Fibroblast of peridontal ligament (primary cell): ENCODE results near the gene OGFOD3.
"Not testable (repeated sequence)": the region's sequence is repeated elsewhere in the genome, so short reads cannot be mapped to it uniquely, and the experiment has no call there.

Experiments
- DNase-seq: peaks from one replicate; pipeline ENCODE4 v3.0.0-alpha.2; 2010; ENCODE audit errors: extremely low read depth

OGFOD3 gene

GRCh38 chr17:82374626-82375331 lies 43.6 kb downstream of the OGFOD3 start:
- no peak for DNase-seq

DNA sequence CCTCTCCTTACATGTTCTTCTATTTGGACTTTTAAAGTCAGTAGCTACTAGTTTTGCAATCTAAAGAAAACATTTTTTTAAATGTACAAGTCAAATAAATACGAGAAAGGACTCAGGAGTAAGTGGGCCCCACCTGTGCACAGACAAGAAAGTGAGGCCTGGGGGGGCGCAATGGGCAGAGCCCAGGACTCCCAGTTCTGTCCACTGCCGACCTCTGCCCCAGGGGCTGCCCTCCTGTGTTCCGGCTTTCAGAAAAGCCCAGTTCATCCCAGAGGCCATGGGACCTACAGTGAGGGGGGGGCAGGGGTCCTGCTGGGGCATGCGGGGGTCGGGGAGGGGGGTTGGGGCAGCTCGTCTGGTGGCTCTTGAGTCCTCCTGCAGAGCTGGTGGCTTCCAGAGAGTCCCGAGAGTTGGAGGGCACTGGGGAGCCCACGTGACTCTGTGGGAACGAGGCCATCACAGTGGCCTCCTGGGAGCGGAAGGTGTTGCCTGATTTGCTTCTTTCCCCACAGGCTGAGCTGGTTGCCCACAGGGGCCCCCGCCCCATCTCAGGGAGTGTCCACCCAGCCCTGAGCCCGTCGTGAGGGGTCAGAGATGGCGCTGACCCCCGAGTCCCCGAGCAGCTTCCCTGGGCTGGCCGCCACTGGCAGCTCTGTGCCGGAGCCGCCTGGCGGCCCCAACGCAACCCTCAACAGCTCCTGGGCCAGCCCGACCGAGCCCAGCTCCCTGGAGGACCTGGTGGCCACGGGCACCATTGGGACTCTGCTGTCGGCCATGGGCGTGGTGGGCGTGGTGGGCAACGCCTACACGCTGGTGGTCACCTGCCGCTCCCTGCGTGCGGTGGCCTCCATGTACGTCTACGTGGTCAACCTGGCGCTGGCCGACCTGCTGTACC lies 44.4 kb downstream of the OGFOD3 start:
- no peak for DNase-seq

DNA sequence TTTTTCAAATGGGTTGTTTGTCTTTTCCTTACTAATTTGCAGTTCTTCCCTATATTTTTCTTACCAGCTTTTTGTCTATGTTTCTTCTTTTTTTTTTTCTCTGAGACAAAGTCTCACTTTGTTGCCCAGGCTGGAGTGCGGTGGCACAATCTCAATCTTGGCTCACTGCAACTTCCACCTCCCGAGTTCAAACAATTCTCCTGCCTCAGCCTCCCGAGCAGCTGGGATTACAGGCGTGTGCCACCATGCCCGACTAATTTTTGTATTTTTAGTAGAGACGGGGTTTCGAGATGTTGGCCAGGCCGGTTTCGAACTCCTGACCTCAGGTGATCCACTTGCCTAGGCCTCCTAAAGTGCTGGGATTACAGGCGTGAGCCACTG lies 45.3 kb downstream of the OGFOD3 start:
- not testable (repeated sequence) for DNase-seq

GRCh38 chr17:82372249-82373071 lies 45.9 kb downstream of the OGFOD3 start:
- no peak for DNase-seq

DNA sequence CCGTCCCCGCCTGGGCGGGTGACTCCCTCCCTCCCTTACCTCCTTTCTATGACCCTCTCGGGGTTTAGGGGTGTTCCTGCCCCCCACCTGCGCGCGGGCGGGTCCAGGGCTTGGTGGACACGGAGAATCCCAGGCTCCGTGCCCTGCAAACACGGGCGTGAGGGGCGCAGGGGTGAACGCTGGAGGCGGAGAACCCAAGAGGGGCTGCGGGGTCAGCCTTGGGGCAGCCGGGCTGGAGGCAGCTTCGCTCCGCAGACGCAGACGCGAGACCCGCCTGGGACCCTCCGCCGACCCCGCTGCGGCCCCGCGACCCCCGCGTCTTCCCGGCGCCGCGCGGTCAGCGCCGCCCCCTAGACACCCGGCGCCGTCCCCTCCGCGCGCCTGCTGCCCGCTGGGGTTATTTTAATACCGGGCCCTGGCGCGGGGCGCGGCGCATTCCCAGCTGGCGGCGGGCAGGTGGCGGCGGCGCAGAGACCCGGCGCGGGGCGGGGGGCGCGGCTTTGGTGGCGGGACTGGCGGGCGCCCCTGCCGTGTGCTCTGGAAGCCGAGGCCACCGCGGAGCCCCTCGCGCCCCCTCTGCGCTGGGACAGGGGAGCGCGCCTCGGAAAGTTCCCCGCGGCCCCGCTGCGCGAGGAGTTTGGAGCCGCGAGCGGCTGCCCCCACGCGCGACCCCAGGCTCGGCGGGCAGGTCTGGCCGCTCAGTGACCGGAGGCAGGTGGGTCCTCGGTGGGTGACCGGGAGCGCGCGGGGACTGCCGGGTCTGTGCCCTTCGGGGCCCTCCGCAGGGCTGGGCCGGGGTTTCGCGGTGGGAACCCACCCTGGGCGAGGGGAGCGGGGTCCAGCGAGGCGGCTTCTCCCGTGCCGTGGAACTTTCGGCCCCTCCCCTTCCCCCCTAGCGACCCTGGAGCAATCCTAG lies 46.8 kb downstream of the OGFOD3 start, which contains the start of gene UTS2R:
TSS of gene UTS2R (plus strand) at position 433 of the 916 bp plus-strand sequence. CDS start 2,560 bp downstream, outside the sequence.
- no peak for DNase-seq

- DNase-seq = peak; percentile 22
Observed at GRCh38 chr17:82370471-82371332, 47.7 kb downstream of the OGFOD3 start.

DNA sequence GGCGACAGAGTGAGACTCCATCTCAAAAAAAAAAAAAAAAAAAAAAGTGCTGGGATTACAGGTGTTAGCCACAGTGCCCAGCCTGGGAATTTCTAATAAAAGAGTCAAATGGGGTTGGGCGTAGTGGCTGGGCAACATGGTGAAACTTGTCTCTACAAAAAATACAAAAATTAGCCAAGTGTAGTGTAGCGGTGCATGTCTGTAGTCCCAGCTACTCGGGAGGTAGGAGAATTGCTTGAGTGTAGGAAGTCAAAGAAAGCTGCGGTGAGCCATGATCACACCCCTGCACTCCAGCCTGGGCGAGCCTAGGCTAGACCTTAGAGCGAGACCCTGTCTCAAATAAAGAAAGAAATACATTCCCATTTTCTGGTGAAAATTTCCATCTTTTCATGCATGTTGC lies 49.2 kb downstream of the OGFOD3 start:
- DNase-seq = no peak

- no peak for DNase-seq
Observed at GRCh38 chr17:82367724-82368524, 50.5 kb downstream of the OGFOD3 start.

DNA sequence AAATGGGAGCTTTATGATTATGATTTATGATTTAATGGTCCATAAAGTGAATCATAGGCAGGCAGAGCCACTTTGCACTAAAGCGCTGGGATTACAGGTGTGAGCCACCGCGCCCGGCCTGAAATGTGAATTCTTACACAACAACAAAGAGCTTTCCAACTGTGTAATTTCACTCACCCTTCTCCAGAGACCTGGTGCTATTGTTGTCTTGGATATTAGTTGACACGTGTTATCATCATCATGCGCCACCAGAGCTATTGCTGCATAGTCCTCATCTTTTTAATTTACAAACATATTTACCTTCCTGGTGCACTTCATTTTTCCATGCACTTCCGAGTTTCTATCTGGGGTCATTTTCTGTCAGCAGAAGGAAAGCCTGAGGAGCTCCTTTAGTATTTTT lies 51.6 kb downstream of the OGFOD3 start:
- DNase-seq = no peak

GRCh38 chr17:82365606-82366295 lies 52.6 kb downstream of the OGFOD3 start:
- DNase-seq = no peak

- DNase-seq = no peak
Observed at GRCh38 chr17:82361885-82362633, 56.3 kb downstream of the OGFOD3 start.

DNA sequence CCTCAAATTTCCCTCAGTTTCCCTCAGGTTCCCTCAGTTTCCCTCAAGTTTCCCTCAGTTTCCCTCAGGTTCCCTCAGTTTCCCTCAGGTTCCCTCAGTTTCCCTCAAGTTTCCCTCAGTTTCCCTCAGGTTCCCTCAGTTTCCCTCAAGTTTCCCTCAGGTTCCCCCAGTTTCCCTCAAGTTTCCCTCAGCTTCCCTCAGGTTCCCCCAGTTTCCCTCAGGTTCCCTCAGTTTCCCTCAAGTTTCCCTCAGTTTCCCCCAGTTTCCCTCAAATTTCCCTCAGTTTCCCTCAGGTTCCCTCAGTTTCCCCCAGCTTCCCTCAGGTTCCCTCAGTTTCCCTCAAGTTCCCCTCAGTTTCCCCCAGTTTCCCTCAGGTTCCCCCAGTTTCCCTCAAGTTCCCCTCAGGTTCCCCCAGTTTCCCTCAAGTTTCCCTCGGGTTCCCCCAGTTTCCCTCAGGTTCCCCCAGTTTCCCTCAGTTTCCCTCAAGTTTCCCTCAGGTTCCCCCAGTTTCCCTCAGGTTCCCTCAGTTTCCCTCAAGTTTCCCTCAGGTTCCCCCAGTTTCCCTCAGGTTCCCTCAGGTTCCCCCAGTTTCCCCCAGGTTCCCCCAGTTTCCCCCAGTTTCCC lies 58.8 kb downstream of the OGFOD3 start:
- DNase-seq = not testable (repeated sequence)

GRCh38 chr17:82358465-82359350 lies 59.7 kb downstream of the OGFOD3 start, which contains the start of gene TEX19:
TSS of gene TEX19 (plus strand) at chr17:82359247. CDS start at chr17:82362151, 2,904 bp downstream.
- DNase-seq = no peak

- no peak for DNase-seq
Observed at GRCh38 chr17:82357394-82357793, 61.0 kb downstream of the OGFOD3 start.

DNA sequence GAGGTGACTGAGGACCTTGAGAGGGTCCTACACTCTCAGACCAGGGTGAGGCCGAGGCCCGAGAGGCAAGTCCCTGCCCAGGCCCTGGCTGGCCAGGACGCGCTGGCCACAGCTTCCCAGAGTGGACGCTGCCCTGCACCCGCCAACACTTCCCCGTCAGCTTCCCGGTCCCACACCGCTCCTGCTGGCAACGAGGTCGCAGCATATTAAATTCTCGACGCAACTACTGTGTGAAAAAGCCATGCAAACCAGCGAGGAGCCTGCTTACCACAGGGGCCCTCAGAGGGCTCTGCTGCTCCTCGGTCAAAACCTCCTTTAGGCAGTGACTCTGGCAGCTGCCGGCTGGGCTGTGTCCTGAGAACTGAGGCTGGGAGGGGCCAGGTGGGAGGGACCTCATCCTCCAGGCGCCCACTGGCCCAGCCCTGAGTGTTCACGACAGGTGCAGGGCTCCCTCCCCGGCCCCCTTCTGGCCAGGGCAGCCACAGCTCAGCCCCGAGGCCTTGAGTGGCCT lies 61.5 kb downstream of the OGFOD3 start:
- DNase-seq = no peak
